ENCODE results near the gene TSSC4.

DNA sequence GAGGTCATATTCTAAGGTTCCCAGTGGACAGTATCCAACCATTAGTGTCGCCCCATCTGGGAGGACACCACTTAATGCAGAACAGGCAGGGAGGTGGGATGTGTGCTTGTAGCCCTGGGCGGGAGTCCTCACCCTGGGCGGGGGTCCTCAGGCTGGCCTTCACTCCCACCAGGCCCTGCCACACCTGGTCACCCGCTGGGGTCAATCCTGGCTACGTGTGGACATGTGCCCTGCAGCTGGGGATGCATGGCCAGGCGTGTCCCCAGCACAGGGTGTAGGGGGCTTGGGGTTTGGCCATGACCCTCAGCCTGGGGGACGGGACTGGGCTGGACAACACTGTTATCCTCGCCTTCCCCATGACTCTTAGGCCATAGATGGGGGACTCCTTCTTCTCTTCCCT is 25.0 kb downstream of the TSSC4 start:
- TF ChIP-seq POLR2A (IDR thresholded peaks at IDR 0.05) (no peak), POLR2AphosphoS5 (IDR thresholded peaks at IDR 0.05) (no peak), EP300 (IDR thresholded peaks at IDR 0.05) (no peak)
- TF ChIP-seq, protein P1, sequence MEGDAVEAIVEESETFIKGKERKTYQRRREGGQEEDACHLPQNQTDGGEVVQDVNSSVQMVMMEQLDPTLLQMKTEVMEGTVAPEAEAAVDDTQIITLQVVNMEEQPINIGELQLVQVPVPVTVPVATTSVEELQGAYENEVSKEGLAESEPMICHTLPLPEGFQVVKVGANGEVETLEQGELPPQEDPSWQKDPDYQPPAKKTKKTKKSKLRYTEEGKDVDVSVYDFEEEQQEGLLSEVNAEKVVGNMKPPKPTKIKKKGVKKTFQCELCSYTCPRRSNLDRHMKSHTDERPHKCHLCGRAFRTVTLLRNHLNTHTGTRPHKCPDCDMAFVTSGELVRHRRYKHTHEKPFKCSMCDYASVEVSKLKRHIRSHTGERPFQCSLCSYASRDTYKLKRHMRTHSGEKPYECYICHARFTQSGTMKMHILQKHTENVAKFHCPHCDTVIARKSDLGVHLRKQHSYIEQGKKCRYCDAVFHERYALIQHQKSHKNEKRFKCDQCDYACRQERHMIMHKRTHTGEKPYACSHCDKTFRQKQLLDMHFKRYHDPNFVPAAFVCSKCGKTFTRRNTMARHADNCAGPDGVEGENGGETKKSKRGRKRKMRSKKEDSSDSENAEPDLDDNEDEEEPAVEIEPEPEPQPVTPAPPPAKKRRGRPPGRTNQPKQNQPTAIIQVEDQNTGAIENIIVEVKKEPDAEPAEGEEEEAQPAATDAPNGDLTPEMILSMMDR (IDR thresholded peaks at IDR 0.05), result no peak

Data from gastroesophageal sphincter (tissue), 3 donors.